Measurements from ENCODE around the gene BMPER.

Gene BMPER

GRCh38 chr7:33923440-33924229, 18.3 kb downstream of the BMPER start:
- no peak for DNase-seq (ENCODE audit: low read depth)

DNA sequence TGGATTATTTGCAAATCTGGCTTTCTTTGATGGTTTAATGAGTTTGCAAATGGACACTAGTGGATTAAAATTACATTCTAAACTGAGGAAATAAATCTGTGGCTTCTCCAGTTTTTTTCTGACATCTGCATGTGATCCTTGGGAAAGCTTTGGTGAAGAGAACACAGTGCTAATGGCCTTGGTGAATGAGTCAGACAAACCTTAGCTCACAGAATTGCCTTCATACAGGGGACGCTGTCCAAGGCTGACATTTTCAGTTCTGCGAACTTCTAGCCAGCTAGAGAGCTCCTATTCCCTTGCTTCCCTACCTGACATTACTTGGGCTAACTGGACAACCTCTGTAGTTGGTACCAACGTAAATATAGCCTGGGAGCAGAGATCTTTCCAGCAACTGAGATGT, 21.2 kb downstream of the BMPER start:
- no peak for DNase-seq (ENCODE audit: low read depth)

- no peak for DNase-seq (ENCODE audit: low read depth)
Measured at GRCh38 chr7:33928986-33929385, 23.6 kb downstream of the BMPER start.

GRCh38 chr7:33932221-33932620, 26.9 kb downstream of the BMPER start:
- no peak for DNase-seq (ENCODE audit: low read depth)

GRCh38 chr7:33932832-33933468, 27.6 kb downstream of the BMPER start:
- DNase-seq (ENCODE audit: low read depth), result peak; percentile 44

DNA sequence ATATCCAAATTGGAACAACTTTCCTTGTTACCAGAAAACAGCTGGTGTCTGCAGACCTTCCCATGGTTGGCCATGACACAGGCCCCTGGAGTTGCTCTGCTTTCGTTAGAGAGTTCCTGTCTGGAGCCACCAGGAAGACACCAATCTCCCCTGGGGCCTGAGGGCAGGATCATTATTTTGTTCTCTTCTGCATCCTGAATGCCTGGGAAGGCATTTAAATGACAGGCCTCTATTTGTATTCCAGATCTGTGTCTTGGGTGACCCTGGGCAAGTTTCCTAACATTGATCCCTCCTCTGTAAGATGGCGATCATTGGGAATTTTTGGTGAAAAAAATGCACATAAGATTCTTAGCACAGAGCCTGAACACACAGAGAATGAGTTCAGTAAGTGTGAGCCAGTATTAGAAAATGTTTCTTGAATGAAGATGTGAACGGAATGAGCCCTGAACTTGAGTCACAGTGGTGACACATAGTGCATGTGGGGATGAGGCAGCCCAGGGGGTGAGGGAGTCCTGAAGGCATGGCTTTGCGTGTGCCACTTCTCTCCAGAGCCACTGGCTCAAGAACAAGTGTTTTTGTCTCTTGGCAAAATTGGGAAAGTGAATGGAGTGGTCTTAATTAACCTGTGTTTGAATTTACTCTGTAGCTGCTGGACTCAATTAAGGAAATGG, 28.4 kb downstream of the BMPER start:
- no peak for DNase-seq (ENCODE audit: low read depth)

DNA sequence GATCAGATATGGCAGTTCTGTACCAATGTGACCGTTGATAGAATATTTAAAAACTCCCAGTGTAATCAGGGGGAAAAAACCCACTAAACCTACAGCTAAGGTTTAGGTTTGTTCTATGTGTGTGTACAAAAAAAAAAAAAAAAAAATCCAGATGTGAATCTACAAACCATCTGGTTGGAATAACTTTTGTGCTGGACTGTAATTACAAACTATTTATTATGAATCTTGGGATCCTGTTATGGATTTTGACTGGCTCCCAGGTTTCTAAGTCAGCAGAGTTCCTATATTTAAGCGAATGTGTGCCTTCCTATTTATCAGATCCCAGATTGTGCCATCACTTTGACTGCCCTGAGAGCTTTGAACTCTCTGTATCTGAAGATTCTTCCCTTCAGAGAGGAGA, 29.1 kb downstream of the BMPER start:
- no peak for DNase-seq (ENCODE audit: low read depth)

GRCh38 chr7:33936503-33936902, 31.2 kb downstream of the BMPER start:
- no peak for DNase-seq (ENCODE audit: low read depth)

DNA sequence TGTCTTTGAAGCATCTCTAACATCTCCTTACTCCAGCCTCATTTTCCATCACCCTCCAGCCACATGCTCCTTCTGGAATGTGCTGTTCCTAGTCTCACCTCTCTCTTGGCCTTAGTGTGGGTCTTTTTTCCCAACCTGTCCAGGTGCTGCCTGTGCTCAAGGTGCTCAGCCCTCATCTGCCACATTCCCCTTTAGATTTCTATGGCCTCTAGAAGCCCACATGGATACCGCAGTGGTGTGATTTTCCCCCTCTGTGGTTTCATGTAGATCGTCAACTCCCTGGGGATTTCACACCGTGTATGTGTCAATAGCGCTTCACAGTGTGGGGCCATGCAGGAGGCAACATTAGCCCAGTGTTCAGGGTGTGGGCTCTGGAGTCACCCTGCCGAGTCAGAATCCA, 32.5 kb downstream of the BMPER start:
- no peak for DNase-seq (ENCODE audit: low read depth)

DNA sequence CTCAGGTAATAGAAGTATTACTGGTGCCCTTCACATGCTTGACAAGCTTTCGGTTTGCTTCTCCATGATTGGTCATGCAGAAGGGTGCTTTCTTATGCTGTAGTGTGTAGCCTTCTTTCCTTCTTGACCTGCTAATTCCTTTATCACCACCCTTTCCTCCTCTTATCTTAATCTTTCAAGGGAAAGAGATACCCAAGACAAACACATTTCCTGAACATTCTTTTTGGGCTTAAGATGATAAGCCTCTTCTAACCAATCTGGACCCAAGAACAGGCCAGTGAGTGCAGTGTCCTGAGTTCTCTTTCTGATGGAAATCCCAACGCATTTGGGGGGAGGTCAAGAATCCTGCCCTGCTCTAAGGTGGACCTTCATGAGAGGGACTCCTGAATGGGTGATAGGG, 33.8 kb downstream of the BMPER start:
- no peak for DNase-seq (ENCODE audit: low read depth)

DNA sequence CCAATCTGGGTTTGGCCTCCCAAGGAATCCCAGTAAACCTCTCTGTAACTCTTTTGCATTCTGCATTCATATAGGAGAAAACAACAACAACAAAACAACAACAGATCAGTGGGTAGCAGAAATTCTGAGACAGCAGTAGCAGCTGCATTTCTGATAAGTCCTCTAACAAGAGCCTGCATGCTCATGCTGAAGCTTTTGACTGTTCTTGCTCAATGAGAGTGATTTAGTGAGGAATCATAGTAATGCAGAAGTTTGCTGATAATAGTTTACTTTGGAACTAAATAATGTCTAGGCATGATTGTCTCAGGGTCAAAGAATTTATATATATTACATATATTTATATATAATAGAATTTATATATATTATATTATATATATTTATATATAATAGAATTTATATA, 35.2 kb downstream of the BMPER start:
- DNase-seq (ENCODE audit: low read depth), result no peak

DNA sequence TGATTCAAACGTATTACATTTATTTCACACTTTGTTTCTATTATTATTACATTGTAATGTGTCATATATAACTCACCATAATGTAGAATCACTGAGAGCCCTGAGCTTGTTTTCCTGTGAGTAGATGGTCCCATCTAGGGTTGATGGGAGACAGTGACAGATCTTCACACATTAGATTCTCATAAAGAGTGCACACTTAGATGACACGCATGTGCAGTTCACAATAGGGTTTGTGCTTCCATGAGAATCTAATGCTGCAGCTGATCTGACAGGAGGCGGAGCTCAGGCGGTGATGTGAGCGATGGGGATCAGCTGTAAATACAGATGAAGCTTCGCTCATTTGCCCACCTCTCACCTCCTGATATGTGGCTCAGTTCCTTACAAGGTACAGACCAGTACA, 36.1 kb downstream of the BMPER start:
- no peak for DNase-seq (ENCODE audit: low read depth)

DNA sequence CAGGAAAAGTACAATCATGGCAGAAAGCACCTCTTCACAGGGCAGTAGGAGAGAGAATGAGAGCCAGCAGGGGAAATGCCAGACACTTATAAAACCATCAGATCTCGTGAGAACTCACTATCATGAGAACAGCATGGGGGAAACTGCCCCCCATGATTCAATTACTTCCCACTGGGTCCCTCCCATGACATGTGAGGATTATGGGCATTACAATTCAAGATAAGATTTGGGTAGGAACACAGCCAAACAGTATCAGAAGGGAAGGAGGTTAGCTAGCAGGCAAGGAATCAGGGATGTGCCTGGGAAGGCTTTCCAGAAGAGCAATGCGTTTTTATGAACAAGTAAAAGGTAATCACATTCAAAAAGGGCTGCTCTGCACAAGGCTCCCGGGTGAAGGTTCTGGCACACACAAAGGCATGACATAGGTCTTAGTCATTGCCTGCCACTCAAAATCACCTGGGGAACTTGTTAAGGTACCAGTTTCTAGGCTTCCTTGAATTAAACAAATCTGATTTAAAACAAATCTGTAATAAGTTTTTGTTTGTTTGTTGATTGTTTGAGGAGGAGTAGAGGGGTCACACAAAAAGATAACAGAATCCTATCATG, 40.9 kb downstream of the BMPER start:
- DNase-seq (ENCODE audit: low read depth), result no peak

- DNase-seq (ENCODE audit: low read depth), result no peak
Measured at GRCh38 chr7:33950047-33950714, 44.8 kb downstream of the BMPER start.

GRCh38 chr7:33952824-33953223, 47.5 kb downstream of the BMPER start:
- DNase-seq (ENCODE audit: low read depth), result no peak

- no peak for DNase-seq (ENCODE audit: low read depth)
Measured at GRCh38 chr7:33958104-33958503, 52.8 kb downstream of the BMPER start.

- no peak for DNase-seq (ENCODE audit: low read depth)
Measured at GRCh38 chr7:33959676-33960075, 54.3 kb downstream of the BMPER start.

- no peak for DNase-seq (ENCODE audit: low read depth)
Measured at GRCh38 chr7:33961948-33962347, 56.6 kb downstream of the BMPER start.

- DNase-seq (ENCODE audit: low read depth), result no peak
Measured at GRCh38 chr7:33964417-33965182, 59.3 kb downstream of the BMPER start.

DNA sequence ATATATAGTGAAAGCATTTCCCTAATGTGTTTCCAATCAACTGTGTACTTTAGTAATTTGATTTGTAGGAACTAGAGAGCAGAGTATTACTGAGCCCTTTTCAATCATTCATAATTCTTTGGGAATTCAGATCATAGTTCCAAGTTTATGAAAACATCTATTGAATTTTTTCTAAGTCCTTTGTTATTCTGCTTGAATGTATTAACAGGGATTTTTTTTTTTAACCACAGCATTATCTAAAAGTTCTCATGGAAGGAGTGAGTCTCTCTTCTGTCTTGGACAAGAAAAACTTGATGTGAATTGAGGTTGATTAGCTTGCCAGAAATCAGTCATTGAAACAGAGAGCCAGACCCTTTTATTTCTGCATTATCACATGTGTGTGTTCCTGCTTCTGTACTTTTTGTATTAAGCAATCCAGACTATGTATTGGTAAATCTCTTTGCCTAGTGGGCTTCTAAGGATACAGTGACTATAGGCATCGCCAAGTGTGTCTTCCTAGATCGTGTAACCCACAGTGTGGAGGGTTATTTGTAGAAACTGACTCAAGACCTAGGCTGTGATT, 59.9 kb downstream of the BMPER start:
- DNase-seq (ENCODE audit: low read depth), result no peak

DNA sequence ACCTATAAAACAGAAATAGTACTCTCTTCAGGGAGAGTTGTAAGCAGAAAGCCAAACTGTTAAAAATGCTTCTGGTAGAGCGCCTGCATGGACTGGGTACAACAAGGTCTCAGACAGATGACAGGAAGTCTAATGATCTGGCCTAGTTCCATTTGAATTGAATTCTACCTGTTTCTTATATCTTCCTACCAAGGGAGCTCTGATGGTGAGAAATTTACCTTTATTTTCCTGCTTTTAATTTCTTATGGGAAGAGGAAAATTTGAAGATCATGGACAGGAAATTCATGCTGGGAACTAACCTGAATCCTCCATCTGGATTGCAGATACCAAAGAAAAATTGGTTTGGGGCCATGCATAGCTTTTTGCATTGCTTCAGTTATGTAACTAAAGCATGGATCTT, 63.3 kb downstream of the BMPER start:
- no peak for DNase-seq (ENCODE audit: low read depth)
